Stimulated activated naive B cell treated with anti-CD40 and anti-IgM and Interleukin-4, amounts not matched to agents 10 μg/mL and 1 μg/mL and 100 μg/mL, for 72 hours (primary cell): Measurements from ENCODE around the gene MOB3B.
"Not testable (repeated sequence)": the region's sequence is repeated elsewhere in the genome, so short reads cannot be mapped to it uniquely, and the experiment has no call there.

ENCODE experiments used
- ATAC-seq, 2 donors: fragments of 150-1000 bp; cut with Tn5 transposase; replicated peaks; 2 replicates each; pipeline ENCODE4 v1.10.0; 2021; ENCODE audit warnings: moderate library complexity in 1 of 2
- DNase-seq: peaks from one replicate; pipeline ENCODE4 v3.0.0; 2021
- H3K27ac Mint-ChIP-seq: one replicate; pipeline ENCODE4 v1.8.0; 2022; ENCODE audit warnings: mild to moderate bottlenecking, mixed read lengths
- H3K27me3 Mint-ChIP-seq, 2 donors: one replicate each; pipeline ENCODE4 v1.8.0; 2022; ENCODE audit warnings: mixed read lengths in 2 of 2
- H3K36me3 Mint-ChIP-seq, 2 donors: one replicate each; pipeline ENCODE4 v1.8.0; 2022; ENCODE audit warnings: mixed read lengths in 2 of 2, mild to moderate bottlenecking in 1 of 2
- H3K4me1 Mint-ChIP-seq, 2 donors: one replicate each; pipeline ENCODE4 v1.8.0; 2022; ENCODE audit warnings: mixed read lengths in 2 of 2, mild to moderate bottlenecking in 1 of 2
- H3K4me3 Mint-ChIP-seq, 2 donors: one replicate each; pipeline ENCODE4 v1.8.0; 2022; ENCODE audit warnings: mild to moderate bottlenecking in 2 of 2, mixed read lengths in 2 of 2, moderate library complexity in 1 of 2
- H3K9me3 Mint-ChIP-seq, 2 donors: one replicate each; pipeline ENCODE4 v1.8.0; 2022; ENCODE audit warnings: mixed read lengths in 2 of 2, mild to moderate bottlenecking in 1 of 2

The MOB3B gene

DNA sequence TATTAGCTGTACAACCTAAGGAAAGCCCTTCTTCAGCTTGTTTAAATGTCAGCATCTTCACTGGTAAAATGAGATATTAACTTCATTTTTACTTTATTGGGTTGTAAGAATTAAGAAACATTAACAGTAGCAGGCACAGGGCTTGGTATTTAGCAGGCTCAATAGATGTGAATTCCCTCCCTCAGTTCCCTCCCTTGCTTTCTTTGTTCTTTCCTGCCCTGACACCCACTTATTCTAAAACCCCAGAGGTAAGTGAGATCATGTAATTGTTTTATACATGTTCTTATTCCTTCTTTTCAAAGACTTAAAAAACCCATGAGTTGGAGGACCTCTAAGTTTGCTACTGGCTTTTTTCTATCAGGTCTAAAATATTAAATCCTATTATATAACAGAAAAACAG is 78.9 kb downstream of the MOB3B start:
- Mint-ChIP-seq H3K9me3 (peaks cover 0 to 3% of the 10 kb centered on the region in 2 donors), H3K27ac (no peak overlapping the region), H3K4me3 (no peak overlapping the region), H3K36me3 (peaks cover 25 to 53% of the 10 kb centered on the region in 2 donors), H3K27me3 (no peaks in the 10 kb centered on the region), H3K4me1 (peaks cover 20 to 47% of the 10 kb centered on the region in 2 donors)
- DNase-seq: no peak
- no peak for ATAC-seq

DNA sequence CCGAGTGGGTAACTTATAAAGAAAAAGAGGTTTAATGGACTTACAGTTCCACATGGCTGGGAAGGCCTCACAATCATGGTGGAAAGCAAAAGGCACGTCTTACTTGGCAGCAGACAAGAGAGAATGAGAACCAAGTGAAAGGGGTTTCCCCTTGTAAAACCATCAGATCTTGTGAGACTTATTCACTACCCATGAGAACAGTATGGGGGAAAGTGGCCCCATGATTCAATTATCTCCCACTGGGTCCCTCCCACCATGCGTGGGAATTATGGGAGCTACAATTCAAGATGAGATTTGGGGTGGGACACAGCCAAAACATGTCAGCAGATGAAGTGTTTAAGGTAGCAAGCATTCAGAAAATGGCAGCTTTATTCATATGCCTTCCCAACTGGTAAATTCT is 81.3 kb downstream of the MOB3B start:
- ATAC-seq, H3K4me3 Mint-ChIP-seq, H3K9me3 Mint-ChIP-seq, H3K27ac Mint-ChIP-seq, DNase-seq, H3K27me3 Mint-ChIP-seq: not testable (repeated sequence)
- Mint-ChIP-seq H3K36me3 (peaks cover 31 to 47% of the 10 kb centered on the region in 2 donors), H3K4me1 (peaks cover 21 to 42% of the 10 kb centered on the region in 2 donors)

DNA sequence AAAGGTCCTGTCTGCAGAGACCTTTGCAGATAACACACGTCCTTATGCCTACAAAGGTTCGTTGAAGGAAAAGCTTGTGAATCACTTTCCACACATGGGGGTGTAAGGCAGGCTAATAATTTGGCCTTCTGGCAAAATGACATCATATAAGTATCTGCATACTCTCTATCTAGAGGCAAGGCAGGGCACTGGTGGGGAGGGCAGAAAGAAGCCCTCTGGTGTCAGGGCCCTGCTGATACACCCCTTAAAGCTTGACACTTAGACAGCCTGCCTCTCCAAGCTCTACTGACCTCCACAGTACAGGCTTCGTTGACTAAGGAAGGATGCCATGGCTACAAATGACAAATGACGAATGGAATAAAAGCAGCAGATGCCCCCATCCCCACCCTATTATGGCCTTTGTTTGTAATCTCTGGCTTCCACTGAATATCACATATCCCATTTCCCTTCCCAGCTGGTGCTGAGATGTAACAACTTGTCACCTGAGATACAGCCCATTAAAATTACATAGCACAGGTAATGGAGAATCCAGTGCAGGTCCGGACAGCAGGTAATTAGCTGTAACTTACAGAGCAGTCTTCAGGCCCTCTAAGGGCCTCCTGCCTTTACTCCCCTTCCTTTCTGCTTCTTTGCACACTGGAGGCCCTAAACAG is 82.5 kb downstream of the MOB3B start:
- H3K27me3 Mint-ChIP-seq: no peaks in the 10 kb centered on the region
- peak overlapping the region; percentile 31 for H3K27ac Mint-ChIP-seq
- H3K4me3 Mint-ChIP-seq: no peak overlapping the region
- DNase-seq (no peak), ATAC-seq (peak in 1 of 2 donors; percentile 33)
- H3K9me3 Mint-ChIP-seq: peaks cover 0 to 5% of the 10 kb centered on the region in 2 donors
- peaks cover 27 to 47% of the 10 kb centered on the region in 2 donors for H3K36me3 Mint-ChIP-seq
- H3K4me1 Mint-ChIP-seq: peaks cover 28 to 46% of the 10 kb centered on the region in 2 donors

- Mint-ChIP-seq H3K4me3 (no peak overlapping the region), H3K9me3 (peaks cover 0 to 5% of the 10 kb centered on the region in 2 donors), H3K27ac (no peak overlapping the region), H3K27me3 (no peaks in the 10 kb centered on the region), H3K36me3 (peaks cover 20 to 37% of the 10 kb centered on the region in 2 donors), H3K4me1 (peaks cover 25 to 46% of the 10 kb centered on the region in 2 donors)
- DNase-seq: no peak
- no peak for ATAC-seq
These were observed 83.9 kb downstream of the MOB3B start for GRCh38 chr9:27445688-27446087.

GRCh38 chr9:27445057-27445595 is 84.5 kb downstream of the MOB3B start:
- no peaks in the 10 kb centered on the region for H3K27me3 Mint-ChIP-seq
- DNase-seq (no peak), ATAC-seq (no peak)
- H3K27ac Mint-ChIP-seq: no peak overlapping the region
- peaks cover 27 to 48% of the 10 kb centered on the region in 2 donors for H3K4me1 Mint-ChIP-seq
- H3K9me3 Mint-ChIP-seq: peaks cover 0 to 5% of the 10 kb centered on the region in 2 donors
- peaks cover 20 to 37% of the 10 kb centered on the region in 2 donors for H3K36me3 Mint-ChIP-seq
- H3K4me3 Mint-ChIP-seq: no peak overlapping the region

- H3K4me3 Mint-ChIP-seq: peak overlapping the region in 1 of 2 donors; percentile 37
- peaks cover 44 to 67% of the 10 kb centered on the region in 2 donors for H3K4me1 Mint-ChIP-seq
- H3K27me3 Mint-ChIP-seq: no peaks in the 10 kb centered on the region
- no peak for ATAC-seq
- peaks cover 0 to 3% of the 10 kb centered on the region in 2 donors for H3K9me3 Mint-ChIP-seq
- peaks cover 10 to 21% of the 10 kb centered on the region in 2 donors for H3K36me3 Mint-ChIP-seq
- DNase-seq: no peak
- no peak overlapping the region for H3K27ac Mint-ChIP-seq
These were observed 87.2 kb downstream of the MOB3B start for GRCh38 chr9:27442464-27442863.

- peaks cover 44 to 67% of the 10 kb centered on the region in 2 donors for H3K4me1 Mint-ChIP-seq
- peaks cover 0 to 3% of the 10 kb centered on the region in 2 donors for H3K9me3 Mint-ChIP-seq
- H3K4me3 Mint-ChIP-seq: peak overlapping the region in 1 of 2 donors; percentile 41
- H3K27ac Mint-ChIP-seq: peak overlapping the region; percentile 49
- DNase-seq: peak; percentile 62
- peak; percentile 98 to 99 for ATAC-seq
- peaks cover 6 to 17% of the 10 kb centered on the region in 2 donors for H3K36me3 Mint-ChIP-seq
- no peaks in the 10 kb centered on the region for H3K27me3 Mint-ChIP-seq
These were observed 87.9 kb downstream of the MOB3B start for GRCh38 chr9:27441741-27442070.

DNA sequence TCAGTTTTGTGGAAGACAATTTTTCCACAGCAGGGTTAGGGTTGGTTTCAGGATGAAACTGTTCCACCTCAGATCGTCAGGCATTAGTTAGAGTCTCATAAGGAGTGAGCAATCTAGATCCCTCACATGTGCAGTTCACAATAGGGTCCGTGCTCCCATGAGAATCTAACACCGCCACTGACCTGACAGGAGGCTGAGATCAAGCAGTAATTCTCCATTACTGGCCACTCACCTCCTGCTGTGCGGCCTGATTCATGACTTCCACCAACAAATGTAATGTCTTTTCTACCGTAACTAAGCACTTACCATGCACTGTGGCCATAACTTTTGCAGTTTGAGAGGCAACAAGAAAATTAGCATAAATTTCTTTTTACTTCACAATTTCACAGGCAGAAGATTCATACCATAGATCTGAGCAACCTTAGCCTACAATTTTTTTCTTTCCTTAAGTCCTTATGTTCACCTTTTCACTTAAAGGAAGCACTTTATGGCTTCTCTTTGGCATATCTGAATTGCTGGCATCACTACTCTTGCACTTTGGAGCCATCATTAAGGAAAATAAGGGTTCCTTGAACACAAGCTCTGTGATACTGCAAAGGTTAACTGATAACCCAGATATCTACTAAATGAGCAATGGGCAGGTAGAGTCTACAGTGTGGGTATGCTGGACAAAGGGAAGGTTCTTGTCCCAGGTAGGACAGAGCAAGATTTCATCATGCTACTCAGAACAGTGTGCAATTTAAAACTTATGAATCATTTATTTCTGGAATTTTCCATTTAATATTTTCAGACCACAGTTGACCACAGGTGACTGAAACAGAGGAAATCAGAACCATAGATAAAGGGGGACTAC is 88.5 kb downstream of the MOB3B start:
- H3K36me3 Mint-ChIP-seq: peaks cover 6 to 13% of the 10 kb centered on the region in 2 donors
- DNase-seq (no peak), ATAC-seq (peak in 1 of 2 donors; percentile 58)
- peak overlapping the region; percentile 49 for H3K27ac Mint-ChIP-seq
- peaks cover 0 to 3% of the 10 kb centered on the region in 2 donors for H3K9me3 Mint-ChIP-seq
- H3K4me1 Mint-ChIP-seq: peaks cover 46 to 71% of the 10 kb centered on the region in 2 donors
- H3K4me3 Mint-ChIP-seq: peak overlapping the region in 1 of 2 donors; percentile 41
- no peaks in the 10 kb centered on the region for H3K27me3 Mint-ChIP-seq

DNA sequence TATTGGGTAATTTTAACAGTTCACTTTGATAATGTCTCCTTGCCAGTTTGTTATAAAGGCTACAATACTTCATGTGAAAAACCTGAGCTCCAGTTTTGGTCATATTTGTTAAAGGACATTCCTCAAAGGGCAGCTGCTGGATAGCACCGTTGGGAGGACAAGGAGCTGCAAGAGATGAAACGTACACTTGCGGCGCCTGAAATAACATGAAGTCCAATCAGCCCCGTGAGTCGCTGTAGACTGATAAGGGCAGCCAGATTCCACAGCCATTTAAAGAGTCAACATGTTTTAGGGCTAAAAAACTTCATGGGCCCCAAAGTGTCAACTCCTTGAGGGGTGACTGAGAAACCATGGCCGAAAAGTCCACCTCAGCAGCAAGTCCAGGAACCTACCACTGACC is 91.1 kb downstream of the MOB3B start:
- Mint-ChIP-seq H3K4me1 (peaks cover 53 to 83% of the 10 kb centered on the region in 2 donors), H3K4me3 (no peak overlapping the region), H3K27ac (no peak overlapping the region), H3K9me3 (peaks cover 0 to 1% of the 10 kb centered on the region in 2 donors), H3K36me3 (peaks cover 2 to 17% of the 10 kb centered on the region in 2 donors), H3K27me3 (no peaks in the 10 kb centered on the region)
- no peak for DNase-seq
- ATAC-seq: no peak

DNA sequence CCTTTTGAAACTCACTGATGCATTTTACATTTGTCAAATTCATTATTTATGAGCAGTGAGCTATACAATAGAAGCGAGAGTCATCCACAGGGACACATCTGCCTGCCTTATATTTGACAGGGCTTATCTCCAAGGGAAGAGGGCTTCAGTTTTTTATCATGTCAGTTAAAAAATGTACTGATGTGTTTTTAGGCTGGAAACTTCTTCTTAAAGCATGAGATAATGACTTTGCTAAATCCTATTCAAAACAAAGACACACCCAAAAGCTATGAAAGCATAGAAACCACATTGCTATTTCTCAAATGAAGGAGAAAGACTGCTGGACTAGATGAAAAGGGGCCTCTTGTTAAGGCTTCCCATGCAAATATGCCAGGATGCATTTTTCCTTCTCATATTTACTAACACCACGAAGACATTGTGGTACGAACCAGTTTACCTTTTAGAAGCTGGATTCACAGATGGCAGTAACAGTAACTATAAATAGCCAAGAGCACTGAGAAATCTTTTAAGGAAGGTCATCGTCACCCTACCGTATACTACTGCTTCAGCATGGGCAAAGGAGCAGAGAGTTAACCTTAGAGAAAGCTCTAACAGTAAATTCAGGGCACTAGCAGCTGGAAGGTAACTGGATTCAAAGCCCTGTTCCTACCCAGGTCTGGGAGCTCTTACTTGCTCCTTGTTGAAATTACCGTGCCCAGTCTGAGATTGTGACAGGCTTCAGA is 91.8 kb downstream of the MOB3B start:
- Mint-ChIP-seq H3K27me3 (no peaks in the 10 kb centered on the region), H3K36me3 (peaks cover 0 to 12% of the 10 kb centered on the region in 2 donors), H3K9me3 (no peaks in the 10 kb centered on the region), H3K4me1 (peaks cover 49 to 78% of the 10 kb centered on the region in 2 donors), H3K4me3 (no peak overlapping the region), H3K27ac (peak overlapping the region; percentile 21)
- ATAC-seq: peak in 1 of 2 donors; percentile 26
- DNase-seq: no peak

- ATAC-seq (no peak), DNase-seq (no peak)
- Mint-ChIP-seq H3K27me3 (no peaks in the 10 kb centered on the region), H3K4me1 (peaks cover 49 to 75% of the 10 kb centered on the region in 2 donors), H3K27ac (no peak overlapping the region), H3K9me3 (no peaks in the 10 kb centered on the region), H3K4me3 (no peak overlapping the region), H3K36me3 (peaks cover 2 to 9% of the 10 kb centered on the region in 2 donors)
These were observed 93.4 kb downstream of the MOB3B start for GRCh38 chr9:27436234-27436633.

DNA sequence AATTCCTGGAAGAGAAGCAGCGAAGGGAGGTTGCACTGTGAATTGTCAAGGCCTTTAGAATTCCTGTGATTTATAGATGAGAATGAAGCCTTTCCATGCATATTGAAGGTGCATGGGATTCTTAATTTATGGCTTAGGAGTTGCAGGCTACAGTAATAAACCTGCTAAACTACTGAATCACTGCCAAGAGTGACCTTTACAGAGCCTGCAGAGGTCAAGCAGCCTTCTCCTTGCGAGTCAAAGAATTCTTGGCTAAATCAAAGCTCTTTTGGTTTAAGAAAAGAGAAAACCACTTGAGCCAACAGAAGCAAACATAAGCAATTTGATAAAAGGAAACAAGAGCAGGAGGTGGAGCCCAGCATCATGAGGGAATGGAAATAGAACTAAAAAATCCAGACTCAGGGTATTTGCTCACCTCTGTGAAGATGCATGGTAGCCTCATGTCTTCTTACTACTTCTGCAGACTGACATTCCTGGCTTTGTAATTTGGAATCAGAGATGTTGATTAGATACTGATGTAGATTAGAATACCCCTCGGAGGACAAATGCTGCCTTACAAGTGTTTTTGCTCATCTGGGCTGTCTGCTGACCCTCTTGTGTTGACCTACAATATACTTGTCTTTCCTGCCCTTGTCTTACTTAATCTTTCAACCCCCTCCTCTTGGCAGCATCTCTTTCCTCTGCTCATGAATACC is 95.8 kb downstream of the MOB3B start:
- peaks cover 39 to 69% of the 10 kb centered on the region in 2 donors for H3K4me1 Mint-ChIP-seq
- H3K36me3 Mint-ChIP-seq: peaks cover 2 to 9% of the 10 kb centered on the region in 2 donors
- DNase-seq: no peak
- H3K9me3 Mint-ChIP-seq: no peaks in the 10 kb centered on the region
- no peak for ATAC-seq
- H3K27ac Mint-ChIP-seq: no peak overlapping the region
- no peak overlapping the region for H3K4me3 Mint-ChIP-seq
- H3K27me3 Mint-ChIP-seq: no peaks in the 10 kb centered on the region

GRCh38 chr9:27432308-27432707 is 97.3 kb downstream of the MOB3B start:
- H3K4me1 Mint-ChIP-seq: peaks cover 39 to 64% of the 10 kb centered on the region in 2 donors
- no peak for DNase-seq
- H3K27me3 Mint-ChIP-seq: no peaks in the 10 kb centered on the region
- no peak overlapping the region for H3K4me3 Mint-ChIP-seq
- peaks cover 2 to 9% of the 10 kb centered on the region in 2 donors for H3K36me3 Mint-ChIP-seq
- H3K27ac Mint-ChIP-seq: no peak overlapping the region
- peak in 1 of 2 donors; percentile 51 for ATAC-seq
- H3K9me3 Mint-ChIP-seq: no peaks in the 10 kb centered on the region
